Esophagus (tissue), 2 donors: ENCODE measurements around the gene COTL1. TPM values are rescaled to one million over a fixed set of nuclear protein-coding genes. Genes with fewer than 3 reads are reported as not detected.
"Not testable (repeated sequence)": the region's sequence is repeated elsewhere in the genome, so short reads cannot be mapped to it uniquely, and the experiment has no call there.

ENCODE experiments used
- H3K27ac ChIP-seq, 2 donors: one replicate each; pipeline ENCODE4 v1.5.1; 2013; ENCODE audit warnings: low read depth in 2 of 2, mild to moderate bottlenecking in 2 of 2, inconsistent platforms in 1 of 2, low read length in 1 of 2, moderate library complexity in 1 of 2
- H3K27me3 ChIP-seq, 2 donors: one replicate each; pipeline ENCODE4 v1.6.1; 2013; ENCODE audit warnings: low read length in 2 of 2, control low read depth in 1 of 2, mild to moderate bottlenecking in 1 of 2; ENCODE audit not compliant: insufficient read depth in 2 of 2, control insufficient read depth in 1 of 2
- H3K36me3 ChIP-seq, 2 donors: one replicate each; pipeline ENCODE4 v1.6.1; 2013; ENCODE audit warnings: low read length in 1 of 2; ENCODE audit not compliant: control insufficient read depth in 2 of 2, insufficient read depth in 2 of 2
- H3K4me1 ChIP-seq, 2 donors: one replicate each; pipeline ENCODE4 v1.6.1; 2013; ENCODE audit warnings: low read length in 1 of 2; ENCODE audit not compliant: control insufficient read depth in 2 of 2, insufficient read depth in 2 of 2
- H3K4me3 ChIP-seq, 2 donors: one replicate each; pipeline ENCODE4 v1.5.1; 2013; ENCODE audit warnings: low read length in 2 of 2, mild to moderate bottlenecking in 2 of 2, low read depth in 1 of 2, moderate library complexity in 1 of 2
- H3K9me3 ChIP-seq, 2 donors: one replicate each; pipeline ENCODE4 v1.6.1; 2013; ENCODE audit warnings: mild to moderate bottlenecking in 2 of 2, low read depth in 1 of 2, low read length in 1 of 2, moderate library complexity in 1 of 2; ENCODE audit not compliant: control insufficient read depth in 2 of 2, insufficient read depth in 1 of 2
- WGBS, 2 donors: extraction: QIAGEN DNeasy Blood & Tissue Kit; methylation state at CpG; one replicate each; pipeline ENCODE4 v1.1.7; 2013; 5-methylcytosine and 5-hydroxymethylcytosine counted together
- polyA plus RNA-seq, 2 donors: library from polyadenylated mRNA; stranded (reverse); fragments of 200-250 nt; gene quantifications; one replicate each; pipeline ENCODE4 v1.2.3, GENCODE V29; 2013
- donor health status: healthy with polysubstance abuse.
- donor health status: Bipolar disorder and iron deficiency.

The COTL1 gene
- polyA plus RNA-seq, 2 donors = 7.2 to 16.6 TPM

- H3K9me3 ChIP-seq = no peaks in the 10 kb centered on the region
- H3K27me3 ChIP-seq = no peaks in the 10 kb centered on the region
- H3K4me1 ChIP-seq = peaks cover 5 to 15% of the 10 kb centered on the region in 2 donors
- no peak overlapping the region for H3K4me3 ChIP-seq
- 55 to 60% methylated on average over 11 of the region's 11 CpGs for whole genome bisulfite sequencing, 2 donors
- H3K36me3 ChIP-seq = no peaks in the 10 kb centered on the region
- peak overlapping the region; percentile 56 to 69 for H3K27ac ChIP-seq
Observed at GRCh38 chr16:84532855-84533486, 84.9 kb downstream of the COTL1 start.

- 15 to 25% methylated on average over 10 of the region's 10 CpGs for WGBS, 2 donors
- H3K27me3 ChIP-seq = no peaks in the 10 kb centered on the region
- no peaks in the 10 kb centered on the region for H3K9me3 ChIP-seq
- peak overlapping the region; percentile 69 to 74 for H3K27ac ChIP-seq
- no peak overlapping the region for H3K4me3 ChIP-seq
- H3K36me3 ChIP-seq = no peaks in the 10 kb centered on the region
- peaks cover 5 to 15% of the 10 kb centered on the region in 2 donors for H3K4me1 ChIP-seq
Observed at GRCh38 chr16:84532291-84532724, 85.6 kb downstream of the COTL1 start.

- H3K9me3 ChIP-seq = no peaks in the 10 kb centered on the region
- 36 to 50% methylated on average over 9 of the region's 9 CpGs for WGBS, 2 donors
- H3K36me3 ChIP-seq = no peaks in the 10 kb centered on the region
- H3K4me3 ChIP-seq = no peak overlapping the region
- peak overlapping the region; percentile 52 to 56 for H3K27ac ChIP-seq
- peaks cover 5 to 20% of the 10 kb centered on the region in 2 donors for H3K4me1 ChIP-seq
- H3K27me3 ChIP-seq = no peaks in the 10 kb centered on the region
Observed at GRCh38 chr16:84531671-84532111, 86.2 kb downstream of the COTL1 start.

- Histone ChIP-seq H3K27me3 (no peaks in the 10 kb centered on the region), H3K4me3 (no peak overlapping the region), H3K9me3 (no peaks in the 10 kb centered on the region), H3K36me3 (no peaks in the 10 kb centered on the region), H3K4me1 (peaks cover 5 to 21% of the 10 kb centered on the region in 2 donors), H3K27ac (no peak overlapping the region)
- 90 to 94% methylated on average over 5 of the region's 5 CpGs for WGBS, 2 donors
Observed at GRCh38 chr16:84530590-84530989, 87.3 kb downstream of the COTL1 start.

- H3K9me3 ChIP-seq = no peaks in the 10 kb centered on the region
- H3K27ac ChIP-seq = no peak overlapping the region
- H3K36me3 ChIP-seq = no peaks in the 10 kb centered on the region
- peaks cover 5 to 21% of the 10 kb centered on the region in 2 donors for H3K4me1 ChIP-seq
- no peaks in the 10 kb centered on the region for H3K27me3 ChIP-seq
- 98% methylated on average over 3 of the region's 3 CpGs for WGBS, 2 donors
- H3K4me3 ChIP-seq = no peak overlapping the region
Observed at GRCh38 chr16:84529607-84530006, 88.3 kb downstream of the COTL1 start.

- no peaks in the 10 kb centered on the region for H3K9me3 ChIP-seq
- no peak overlapping the region for H3K4me3 ChIP-seq
- H3K27ac ChIP-seq = peak overlapping the region in 1 of 2 donors; percentile 6
- H3K4me1 ChIP-seq = peaks cover 5 to 21% of the 10 kb centered on the region in 2 donors
- H3K36me3 ChIP-seq = no peaks in the 10 kb centered on the region
- WGBS, 2 donors = 87 to 88% methylated on average over 6 of the region's 6 CpGs
- H3K27me3 ChIP-seq = no peaks in the 10 kb centered on the region
Observed at GRCh38 chr16:84528322-84528721, 89.6 kb downstream of the COTL1 start.

- WGBS, 2 donors = 46 to 64% methylated on average over 11 of the region's 11 CpGs
- H3K27me3 ChIP-seq = no peaks in the 10 kb centered on the region
- no peaks in the 10 kb centered on the region for H3K36me3 ChIP-seq
- H3K9me3 ChIP-seq = no peaks in the 10 kb centered on the region
- H3K27ac ChIP-seq = peak overlapping the region; percentile 55 to 65
- H3K4me1 ChIP-seq = peaks cover 3 to 21% of the 10 kb centered on the region in 2 donors
- H3K4me3 ChIP-seq = no peak overlapping the region
Observed at GRCh38 chr16:84527532-84528269, 90.2 kb downstream of the COTL1 start.

GRCh38 chr16:84526794-84527531 is 90.9 kb downstream of the COTL1 start:
- peak overlapping the region; percentile 55 to 65 for H3K27ac ChIP-seq
- H3K36me3 ChIP-seq = no peaks in the 10 kb centered on the region
- H3K9me3 ChIP-seq = no peaks in the 10 kb centered on the region
- H3K27me3 ChIP-seq = no peaks in the 10 kb centered on the region
- H3K4me1 ChIP-seq = peaks cover 3 to 21% of the 10 kb centered on the region in 2 donors
- 22 to 29% methylated on average over 29 of the region's 29 CpGs for WGBS, 2 donors
- H3K4me3 ChIP-seq = no peak overlapping the region

- not testable (repeated sequence) for H3K4me3 ChIP-seq, H3K36me3 ChIP-seq, H3K9me3 ChIP-seq, H3K27me3 ChIP-seq, H3K27ac ChIP-seq, H3K4me1 ChIP-seq
- 88 to 93% methylated on average over 15 to 19 of the region's 21 CpGs for WGBS, 2 donors
Observed at GRCh38 chr16:84524941-84525581, 92.8 kb downstream of the COTL1 start.
